Heart left ventricle (tissue), 13 donors: ENCODE data around the gene ESRP2.

Source experiments
- CTCF ChIP-seq, 12 donors: fragments of 200-600 bp; sonication (generic) in 4 of 12; IDR thresholded peaks; one replicate each; pipeline versions ENCODE4 v1.5.0 to v1.8.0; 2018 to 2022; ENCODE audit warnings: antibody characterized with exemption in 12 of 12, mild to moderate bottlenecking in 5 of 12
- POLR2A ChIP-seq, 2 donors: fragments of 450-650 bp; IDR thresholded peaks; one replicate each; pipeline ENCODE4 v1.6.1; 2017; ENCODE audit warnings: antibody characterized with exemption in 2 of 2, mild to moderate bottlenecking in 2 of 2, moderate library complexity in 2 of 2
- donor health status: ischemic (EF 13 %, LVEDD 7.1; RV severe dilation, severe dysfunction).
- donor health status: DM: no; HTN: yes; CAD: no.
- donor health status: DM: no; HTN: no; CAD: no.
- donor health status: ischemic (EF 25% LVEDD 6.9; RV normal size, moderate dysfunction).
- donor health status: ischemic (EF 25% LVEDD 5.7; RV mildly dilated, moderate dysfunction).
- donor health status: ischemic (EF 35%, LVEDD 5.7; RV mildly dilated, moderate dysfunction).
- donor health status: nonischemic (EF 11% LVEDD 7.7; RV severe dilation, severe dysfunction).
- donor health status: DM: yes; HTN: yes; CAD: no.
- donor health status: PGD.
- donor health status: ischemic (EF 29% LVEDD 5.4; RV normal size, mild dysfunction).
- donor health status: nonischemic (EF 23%, LVEDD 6.1; RV moderate dilation, normal function).

DNA sequence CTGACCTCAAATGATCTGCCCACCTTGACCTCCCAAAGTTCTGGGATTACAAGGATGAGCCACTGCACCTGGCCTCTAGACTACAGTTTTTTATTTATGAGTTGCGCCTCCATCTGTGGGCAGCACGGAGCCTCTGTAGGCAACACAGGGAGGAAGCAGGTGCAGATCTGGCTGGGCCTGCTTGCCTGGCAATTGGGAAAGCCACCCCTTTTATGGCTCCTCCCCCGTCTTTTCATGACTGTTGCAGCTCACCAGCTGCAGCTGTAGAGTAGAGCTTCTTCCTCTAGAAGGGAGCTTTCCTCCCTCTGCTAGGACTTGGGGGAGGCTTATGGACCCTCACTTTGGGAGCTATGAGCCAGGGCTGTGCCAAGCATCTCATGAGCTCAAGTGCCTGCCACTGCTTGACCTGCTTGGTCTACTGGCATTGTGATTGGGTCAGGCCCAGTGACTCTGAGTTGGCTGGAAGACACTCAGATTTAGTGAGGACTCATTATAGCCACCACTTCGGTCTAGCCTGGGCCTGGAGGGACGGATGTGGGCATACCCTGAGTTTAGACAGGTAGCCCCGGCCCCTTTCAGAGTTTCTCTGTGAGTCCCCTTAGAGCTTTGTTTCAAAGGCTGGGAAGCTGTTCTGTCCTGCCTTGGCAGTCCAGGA is 21.5 kb upstream of the ESRP2 start:
- TF ChIP-seq POLR2A (IDR thresholded peaks at IDR 0.05) (no peak), CTCF (IDR thresholded peaks at IDR 0.05) (no peak)
